ENCODE data around the gene RGL1. TPM values are rescaled to one million over a fixed set of nuclear protein-coding genes. Genes with fewer than 3 reads are reported as not detected.
A peak's percentile ranks its signal among the peaks of the same experiment; 100 is the strongest.

RGL1 gene
- total RNA-seq, 2 experiments from 2014 or later = 2.6 TPM

GRCh38 chr1:183953031-183953430 lies 148.1 kb downstream of the RGL1 start:
- peaks cover 14% of the 10 kb centered on the region for H3K9me3 Mint-ChIP-seq
- peaks cover 2% of the 10 kb centered on the region for H3K4me1 Mint-ChIP-seq
- H3K36me3 Mint-ChIP-seq (ENCODE audit: low read depth) = peaks cover 4% of the 10 kb centered on the region
- no peak overlapping the region for H3K4me3 Mint-ChIP-seq
- DNase-seq = no peak
- no peak overlapping the region for H3K27ac Mint-ChIP-seq
- ChIA-PET CTCF (interaction anchor here (1.1 kb wide), 1 partner anchor 26 kb away, joined by 3 read pairs; no protein-coding TSS in a partner anchor), POLR2A (no interaction called here)
- H3K27me3 Mint-ChIP-seq = peaks cover 10% of the 10 kb centered on the region

- no peak for DNase-seq
- Mint-ChIP-seq H3K9me3 (peaks cover 9% of the 10 kb centered on the region), H3K27ac (no peak overlapping the region), H3K36me3 (ENCODE audit: low read depth) (peaks cover 4% of the 10 kb centered on the region), H3K4me3 (no peak overlapping the region), H3K4me1 (peaks cover 2% of the 10 kb centered on the region), H3K27me3 (peaks cover 8% of the 10 kb centered on the region)
- ChIA-PET CTCF (interaction anchor here (4.2 kb wide), 1 partner anchor 10 kb away, joined by 15 read pairs; no protein-coding TSS in a partner anchor), POLR2A (no interaction called here)
These were observed 149.6 kb downstream of the RGL1 start for GRCh38 chr1:183954496-183954895.

- CTCF ChIA-PET = interaction anchor here (0.9 to 4.2 kb wide), 4 partner anchors 8 to 41 kb away, joined by 3 to 15 read pairs (median 4); no protein-coding TSS in a partner anchor
- H3K9me3 Mint-ChIP-seq = peaks cover 6% of the 10 kb centered on the region
- H3K4me1 Mint-ChIP-seq = peaks cover 2% of the 10 kb centered on the region
- peak; percentile 76 for DNase-seq
- H3K36me3 Mint-ChIP-seq (ENCODE audit: low read depth) = peaks cover 2% of the 10 kb centered on the region
- POLR2A ChIA-PET = interaction anchor here (0.7 kb wide), 1 partner anchor 95 kb away, joined by 3 read pairs; the partner anchor contains the start of gene TSEN15
- no peak overlapping the region for H3K27ac Mint-ChIP-seq
- peaks cover 5% of the 10 kb centered on the region for H3K27me3 Mint-ChIP-seq
- H3K4me3 Mint-ChIP-seq = peak overlapping the region; percentile 6
These were observed 151.8 kb downstream of the RGL1 start for GRCh38 chr1:183956559-183957188.

- Mint-ChIP-seq H3K4me3 (no peak overlapping the region), H3K27me3 (peaks cover 2% of the 10 kb centered on the region), H3K36me3 (ENCODE audit: low read depth) (peaks cover 1% of the 10 kb centered on the region), H3K27ac (no peak overlapping the region), H3K4me1 (peaks cover 2% of the 10 kb centered on the region), H3K9me3 (peaks cover 4% of the 10 kb centered on the region)
- ChIA-PET POLR2A (no interaction called here), CTCF (interaction anchor here (0.9 to 4.2 kb wide), 3 partner anchors 11 to 13 kb away, joined by 3 to 15 read pairs (median 4); no protein-coding TSS in a partner anchor)
- no peak for DNase-seq
These were observed 152.4 kb downstream of the RGL1 start for GRCh38 chr1:183957216-183957830.

- DNase-seq = no peak
- Mint-ChIP-seq H3K27ac (no peak overlapping the region), H3K4me3 (no peak overlapping the region), H3K27me3 (no peaks in the 10 kb centered on the region), H3K9me3 (peaks cover 4% of the 10 kb centered on the region), H3K4me1 (peaks cover 4% of the 10 kb centered on the region), H3K36me3 (ENCODE audit: low read depth) (peaks cover 1% of the 10 kb centered on the region)
- ChIA-PET POLR2A (no interaction called here), CTCF (no interaction called here)
These were observed 154.0 kb downstream of the RGL1 start for GRCh38 chr1:183958958-183959357.

GRCh38 chr1:183961132-183961531 lies 156.2 kb downstream of the RGL1 start:
- Mint-ChIP-seq H3K27me3 (peaks cover 5% of the 10 kb centered on the region), H3K36me3 (ENCODE audit: low read depth) (peaks cover 1% of the 10 kb centered on the region), H3K4me1 (peaks cover 2% of the 10 kb centered on the region), H3K9me3 (peaks cover 4% of the 10 kb centered on the region), H3K27ac (no peak overlapping the region), H3K4me3 (no peak overlapping the region)
- CTCF ChIA-PET = interaction anchor here (1.0 kb wide), 1 partner anchor 45 kb away, joined by 3 read pairs; no protein-coding TSS in a partner anchor
- DNase-seq = no peak
- POLR2A ChIA-PET = no interaction called here

- POLR2A ChIA-PET = interaction anchor here (0.6 kb wide), 1 partner anchor 268 kb away, joined by 6 read pairs; no protein-coding TSS in a partner anchor
- H3K4me3 Mint-ChIP-seq = no peak overlapping the region
- peaks cover 4% of the 10 kb centered on the region for H3K9me3 Mint-ChIP-seq
- no peak overlapping the region for H3K27ac Mint-ChIP-seq
- peaks cover 1% of the 10 kb centered on the region for H3K36me3 Mint-ChIP-seq (ENCODE audit: low read depth)
- no peak for DNase-seq
- CTCF ChIA-PET = no interaction called here
- peaks cover 2% of the 10 kb centered on the region for H3K4me1 Mint-ChIP-seq
- peaks cover 11% of the 10 kb centered on the region for H3K27me3 Mint-ChIP-seq
These were observed 158.0 kb downstream of the RGL1 start for GRCh38 chr1:183962903-183963302.

GRCh38 chr1:183965726-183966125 lies 160.8 kb downstream of the RGL1 start:
- CTCF ChIA-PET = interaction anchor here (2.1 kb wide), 1 partner anchor 10 kb away, joined by 4 read pairs; no protein-coding TSS in a partner anchor
- no peak overlapping the region for H3K27ac Mint-ChIP-seq
- peaks cover 4% of the 10 kb centered on the region for H3K9me3 Mint-ChIP-seq
- no peak overlapping the region for H3K4me3 Mint-ChIP-seq
- no peak for DNase-seq
- peaks cover 1% of the 10 kb centered on the region for H3K36me3 Mint-ChIP-seq (ENCODE audit: low read depth)
- peaks cover 11% of the 10 kb centered on the region for H3K27me3 Mint-ChIP-seq
- POLR2A ChIA-PET = no interaction called here
- H3K4me1 Mint-ChIP-seq = peaks cover 2% of the 10 kb centered on the region

GRCh38 chr1:183966487-183966886 lies 161.6 kb downstream of the RGL1 start:
- Mint-ChIP-seq H3K27me3 (peaks cover 16% of the 10 kb centered on the region), H3K9me3 (peaks cover 4% of the 10 kb centered on the region), H3K27ac (no peak overlapping the region), H3K4me3 (no peak overlapping the region), H3K4me1 (peaks cover 2% of the 10 kb centered on the region), H3K36me3 (ENCODE audit: low read depth) (peaks cover 1% of the 10 kb centered on the region)
- CTCF ChIA-PET = no interaction called here
- DNase-seq = no peak
- POLR2A ChIA-PET = no interaction called here

GRCh38 chr1:183967914-183968313 lies 163.0 kb downstream of the RGL1 start:
- Mint-ChIP-seq H3K9me3 (no peaks in the 10 kb centered on the region), H3K27me3 (peaks cover 17% of the 10 kb centered on the region), H3K27ac (no peak overlapping the region), H3K36me3 (ENCODE audit: low read depth) (no peaks in the 10 kb centered on the region), H3K4me3 (no peak overlapping the region), H3K4me1 (peaks cover under 1% of the 10 kb centered on the region)
- CTCF ChIA-PET = interaction anchor here (1.0 to 1.2 kb wide), 2 partner anchors 11 to 21 kb away, joined by 3 read pairs; no protein-coding TSS in a partner anchor
- no peak for DNase-seq
- POLR2A ChIA-PET = no interaction called here

GRCh38 chr1:183968386-183968785 lies 163.5 kb downstream of the RGL1 start:
- POLR2A ChIA-PET = no interaction called here
- CTCF ChIA-PET = interaction anchor here (0.6 to 1.2 kb wide), 3 partner anchors 11 to 21 kb away, joined by 3 read pairs; no protein-coding TSS in a partner anchor
- Mint-ChIP-seq H3K27ac (no peak overlapping the region), H3K27me3 (peaks cover 17% of the 10 kb centered on the region), H3K4me1 (no peaks in the 10 kb centered on the region), H3K9me3 (no peaks in the 10 kb centered on the region), H3K36me3 (ENCODE audit: low read depth) (no peaks in the 10 kb centered on the region), H3K4me3 (no peak overlapping the region)
- DNase-seq = no peak

GRCh38 chr1:183970516-183971300 lies 165.8 kb downstream of the RGL1 start:
- CTCF ChIA-PET = interaction anchor here (1.0 to 1.3 kb wide), 2 partner anchors 13 to 27 kb away, joined by 3 to 4 read pairs; no protein-coding TSS in a partner anchor
- H3K27me3 Mint-ChIP-seq = peaks cover 12% of the 10 kb centered on the region
- DNase-seq = no peak
- H3K4me3 Mint-ChIP-seq = no peak overlapping the region
- no peaks in the 10 kb centered on the region for H3K36me3 Mint-ChIP-seq (ENCODE audit: low read depth)
- no peaks in the 10 kb centered on the region for H3K9me3 Mint-ChIP-seq
- H3K4me1 Mint-ChIP-seq = no peaks in the 10 kb centered on the region
- POLR2A ChIA-PET = no interaction called here
- no peak overlapping the region for H3K27ac Mint-ChIP-seq
